Cerebellar cortex (tissue), 1 donor: ENCODE measurements around the gene APOA1.
"Not testable (repeated sequence)": the region's sequence is repeated elsewhere in the genome, so short reads cannot be mapped to it uniquely, and the experiment has no call there.

ENCODE experiments used
- DNase-seq: peaks from one replicate; pipeline ENCODE4 v3.0.0-alpha.2; 2015; ENCODE audit warnings: low spot score

The APOA1 gene

GRCh38 chr11:116813781-116814471 is 23.5 kb downstream of the APOA1 start:
- DNase-seq = no peak

DNA sequence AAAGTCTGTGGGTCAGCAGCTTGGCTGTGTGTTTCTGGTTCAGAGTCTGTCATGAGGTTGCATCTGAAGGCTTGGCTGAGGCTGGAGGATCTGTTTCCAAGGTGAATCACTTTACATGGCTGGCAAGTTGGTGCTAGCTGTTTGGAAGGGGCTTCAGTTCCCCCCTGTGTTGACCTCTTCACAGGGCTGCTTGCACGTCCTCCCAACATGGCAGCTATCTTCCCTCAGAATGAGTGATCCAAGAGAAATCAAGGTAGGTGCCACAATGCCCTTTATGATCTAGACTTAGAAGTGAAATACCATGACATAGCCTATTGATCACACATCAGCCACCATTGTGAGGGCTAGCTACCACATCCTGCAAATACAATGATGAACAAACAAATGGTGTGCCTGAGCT is 24.3 kb downstream of the APOA1 start:
- no peak for DNase-seq

GRCh38 chr11:116812109-116812508 is 25.3 kb downstream of the APOA1 start:
- DNase-seq = no peak

GRCh38 chr11:116811194-116811593 is 26.2 kb downstream of the APOA1 start:
- DNase-seq = no peak

- no peak for DNase-seq
Observed at GRCh38 chr11:116808262-116809175, 28.9 kb downstream of the APOA1 start.

DNA sequence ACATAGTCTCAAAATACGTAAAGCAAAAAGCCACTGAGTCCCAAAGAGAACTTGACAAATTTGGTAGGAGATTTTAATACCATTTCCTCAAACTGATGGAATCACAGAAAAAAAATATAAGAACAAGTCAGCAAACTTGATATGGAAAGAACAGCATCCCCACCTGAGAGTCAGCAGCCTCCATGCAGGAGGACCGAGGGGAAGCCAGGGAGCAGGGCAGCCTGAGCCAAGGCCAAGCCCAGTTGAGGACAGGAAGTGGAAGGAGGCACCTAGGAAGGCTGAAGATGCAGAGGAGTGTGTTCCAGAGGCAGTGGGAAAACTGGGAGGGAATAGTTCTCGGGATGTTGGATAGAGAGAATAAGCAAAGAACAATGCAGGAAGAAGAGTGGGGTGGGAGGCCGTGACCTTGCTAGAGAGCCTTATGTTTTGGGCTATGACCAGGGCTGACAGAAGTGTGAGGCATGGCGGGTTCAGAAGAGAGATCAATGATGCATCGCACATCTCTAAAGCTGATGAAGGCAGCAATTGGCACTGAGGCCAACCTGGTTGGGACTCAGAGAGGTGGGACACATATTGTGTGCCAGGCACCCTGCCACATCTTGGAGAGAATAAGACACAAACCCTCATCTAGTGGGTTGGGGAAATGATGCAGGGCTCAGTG is 29.7 kb downstream of the APOA1 start:
- DNase-seq = no peak

DNA sequence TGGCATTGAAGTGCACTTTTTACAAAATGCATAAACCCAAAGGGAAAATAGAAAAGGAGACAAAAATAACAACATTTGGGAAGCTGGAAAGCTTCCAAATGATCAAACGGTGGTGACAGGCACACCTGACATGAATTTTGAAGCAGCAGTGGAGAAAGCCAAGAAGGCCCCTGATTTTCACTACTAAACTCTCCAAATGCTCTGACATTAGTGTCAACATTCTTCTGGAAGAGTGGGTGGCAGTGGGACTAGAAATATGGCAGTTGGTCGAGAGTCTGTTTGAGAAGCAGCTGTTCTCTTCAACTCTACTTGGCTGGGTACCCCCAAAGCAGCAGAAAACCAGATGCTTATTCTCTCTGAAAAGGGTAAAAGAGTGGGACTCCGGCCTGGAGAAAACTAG is 33.4 kb downstream of the APOA1 start:
- DNase-seq = no peak

DNA sequence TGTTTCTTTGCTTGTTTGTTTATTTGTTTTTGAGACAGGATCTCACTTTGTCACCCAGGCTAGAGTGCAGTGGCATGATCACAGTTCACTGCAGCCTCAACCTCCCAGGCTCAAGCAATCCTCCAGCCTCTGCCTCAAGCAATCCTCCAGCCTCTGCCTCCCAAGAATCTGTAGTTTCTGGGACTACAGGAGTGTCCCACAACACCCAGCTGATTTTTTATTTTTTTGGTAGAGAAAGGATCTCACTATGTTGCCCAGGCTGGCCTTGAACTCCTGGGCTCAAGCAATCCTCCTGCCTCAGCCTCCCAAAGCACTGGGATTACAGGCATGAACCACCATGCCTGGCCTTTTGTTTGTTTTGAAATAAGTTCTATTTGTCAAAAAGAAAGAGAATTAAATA is 35.8 kb downstream of the APOA1 start:
- DNase-seq = not testable (repeated sequence)

DNA sequence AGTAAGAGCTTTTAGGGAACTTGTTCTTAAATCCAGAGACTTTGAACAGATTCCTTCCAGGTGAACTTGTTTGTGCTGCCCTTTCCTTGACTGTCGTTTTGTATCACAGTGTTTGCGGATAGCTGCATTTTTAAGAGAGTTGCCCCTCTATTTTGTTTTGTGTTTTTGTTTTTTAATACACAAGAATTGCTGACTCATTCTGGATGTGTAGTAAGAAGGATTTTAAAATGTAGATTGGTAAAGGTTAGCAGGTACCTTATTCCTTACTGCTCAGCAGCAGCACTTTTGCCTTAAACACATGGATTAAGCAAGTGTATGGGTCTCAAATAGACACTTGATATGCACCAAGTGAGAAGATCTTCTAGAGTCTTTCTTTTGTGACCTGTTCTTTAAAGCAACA is 36.8 kb downstream of the APOA1 start:
- DNase-seq = no peak

GRCh38 chr11:116798368-116798767 is 39.1 kb downstream of the APOA1 start:
- no peak for DNase-seq

DNA sequence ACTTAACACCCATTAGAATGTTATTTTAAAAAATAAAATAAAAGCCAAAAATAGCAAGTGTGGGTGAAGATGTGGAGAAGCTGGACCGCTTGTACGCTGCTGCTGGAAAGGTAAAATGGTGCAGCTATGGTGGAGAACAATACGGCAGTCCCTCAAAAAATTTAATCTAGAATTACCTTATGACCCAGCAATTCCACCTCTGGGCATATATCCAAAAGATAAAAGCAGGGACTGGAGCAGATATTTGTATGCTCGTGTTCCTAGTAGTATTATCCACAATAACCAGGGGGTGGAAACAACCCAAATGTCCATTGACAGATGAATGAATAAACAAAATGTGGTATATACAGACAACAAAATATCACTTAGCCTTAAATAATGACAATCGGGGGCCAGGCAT is 39.6 kb downstream of the APOA1 start:
- DNase-seq = no peak

DNA sequence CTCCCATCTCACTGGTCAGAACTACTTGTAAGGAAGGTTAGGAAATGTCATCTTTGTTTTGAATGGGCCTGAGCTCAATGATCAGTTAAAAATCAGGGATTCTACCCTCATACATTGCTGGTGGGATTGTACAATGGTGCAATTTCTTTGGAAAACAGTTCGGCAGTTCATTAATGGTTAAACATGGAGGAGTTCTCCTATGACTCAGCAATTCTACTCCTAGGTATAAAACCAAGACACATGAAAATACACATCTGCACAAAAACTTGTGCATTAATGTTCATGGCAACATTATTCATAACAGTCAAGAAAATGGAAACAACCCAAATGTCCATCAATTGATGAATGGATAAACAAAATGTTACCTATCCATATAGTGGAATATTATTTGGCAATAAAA is 40.9 kb downstream of the APOA1 start:
- no peak for DNase-seq

DNA sequence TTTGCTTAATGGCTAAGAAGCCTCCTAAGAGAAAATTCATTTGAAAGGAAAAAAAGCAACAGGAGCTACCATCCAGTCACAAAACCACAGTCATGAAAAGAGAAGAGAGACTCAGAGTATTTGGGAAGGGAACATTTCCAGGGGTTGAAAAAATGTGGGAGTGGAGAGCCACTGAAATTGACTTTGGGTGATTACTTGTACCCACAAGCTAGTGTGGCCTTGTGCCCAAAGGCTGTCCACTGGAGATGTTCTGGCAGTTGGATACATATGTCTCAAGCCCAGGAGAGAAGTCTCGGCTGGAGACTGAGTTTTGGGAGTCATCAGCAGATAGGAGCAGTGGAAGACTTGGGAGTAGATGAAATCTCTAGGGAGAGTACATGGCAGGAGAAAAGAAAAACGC is 42.6 kb downstream of the APOA1 start:
- DNase-seq = no peak

DNA sequence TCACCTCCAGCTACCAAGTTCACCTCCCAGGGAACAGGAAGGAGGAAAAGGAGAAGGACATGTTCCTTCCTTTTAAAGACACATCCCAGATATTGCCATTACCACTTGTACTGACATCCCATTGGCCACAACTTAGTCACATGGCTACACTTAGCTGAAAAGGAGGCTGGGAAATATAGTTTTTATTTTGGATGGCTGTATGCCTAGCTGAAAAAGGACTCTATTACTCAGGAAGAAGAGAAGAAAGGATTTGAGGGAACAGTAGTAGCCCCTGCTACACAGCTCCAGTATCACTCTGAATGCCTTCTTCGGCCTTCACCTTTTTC is 43.7 kb downstream of the APOA1 start:
- DNase-seq = peak; percentile 31

- DNase-seq = no peak
Observed at GRCh38 chr11:116792869-116793771, 44.3 kb downstream of the APOA1 start.

DNA sequence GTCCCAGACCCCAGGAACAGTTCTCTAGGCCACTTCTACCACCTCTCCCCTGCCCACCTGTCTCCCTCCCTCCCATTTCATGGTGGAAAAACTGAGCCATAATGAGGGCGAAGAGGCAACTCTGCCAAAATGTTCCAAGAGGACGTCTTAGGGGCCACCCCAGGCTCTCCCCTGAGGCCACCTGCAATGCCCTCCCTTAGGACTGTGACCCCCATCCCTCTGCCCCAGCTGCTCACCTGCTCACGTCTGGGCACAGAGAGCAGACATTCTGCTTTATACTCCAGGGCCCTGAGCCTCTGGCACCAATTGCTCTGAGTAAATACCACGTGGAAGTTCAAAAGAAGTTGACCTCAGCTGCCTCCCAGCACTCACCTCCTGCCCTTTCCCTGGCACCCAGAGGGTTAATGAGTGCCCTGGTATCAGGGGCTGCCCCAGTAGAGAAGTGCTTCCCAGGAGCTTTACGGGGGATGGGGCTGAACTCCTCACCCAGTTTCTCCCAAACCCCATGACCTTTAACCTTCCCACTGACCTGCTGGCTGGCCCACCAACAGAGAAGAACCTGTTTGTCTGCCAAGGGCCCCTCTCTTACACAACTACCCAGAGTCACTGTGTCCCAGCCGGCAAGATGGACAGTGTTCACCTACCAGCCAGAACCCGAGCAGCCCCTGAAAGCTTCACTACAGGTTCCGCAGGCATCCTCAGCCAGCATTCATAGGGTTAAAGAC is 45.1 kb downstream of the APOA1 start:
- DNase-seq = no peak

DNA sequence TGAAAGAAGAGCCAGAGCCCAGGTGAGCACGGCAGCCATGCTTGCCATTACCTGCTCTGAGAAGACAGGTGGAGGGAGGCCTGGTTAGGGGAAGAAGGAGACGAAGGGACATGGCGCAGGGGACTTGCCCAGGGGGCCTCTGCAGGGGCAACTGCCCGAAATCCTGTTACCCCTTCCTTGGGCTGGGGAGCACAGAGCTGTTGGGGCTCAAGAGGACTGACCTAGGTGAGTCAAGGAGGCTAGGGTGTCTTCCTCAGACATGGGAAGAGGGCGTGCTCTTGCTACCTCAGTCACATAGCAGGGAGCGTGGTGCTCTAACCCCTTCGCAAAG is 45.6 kb downstream of the APOA1 start, which contains the start of gene APOA5:
APOA5 (minus strand) TSS at position 67 of the 331 bp plus-strand sequence; CDS start at position 48, 19 bp downstream.
- no peak for DNase-seq

DNA sequence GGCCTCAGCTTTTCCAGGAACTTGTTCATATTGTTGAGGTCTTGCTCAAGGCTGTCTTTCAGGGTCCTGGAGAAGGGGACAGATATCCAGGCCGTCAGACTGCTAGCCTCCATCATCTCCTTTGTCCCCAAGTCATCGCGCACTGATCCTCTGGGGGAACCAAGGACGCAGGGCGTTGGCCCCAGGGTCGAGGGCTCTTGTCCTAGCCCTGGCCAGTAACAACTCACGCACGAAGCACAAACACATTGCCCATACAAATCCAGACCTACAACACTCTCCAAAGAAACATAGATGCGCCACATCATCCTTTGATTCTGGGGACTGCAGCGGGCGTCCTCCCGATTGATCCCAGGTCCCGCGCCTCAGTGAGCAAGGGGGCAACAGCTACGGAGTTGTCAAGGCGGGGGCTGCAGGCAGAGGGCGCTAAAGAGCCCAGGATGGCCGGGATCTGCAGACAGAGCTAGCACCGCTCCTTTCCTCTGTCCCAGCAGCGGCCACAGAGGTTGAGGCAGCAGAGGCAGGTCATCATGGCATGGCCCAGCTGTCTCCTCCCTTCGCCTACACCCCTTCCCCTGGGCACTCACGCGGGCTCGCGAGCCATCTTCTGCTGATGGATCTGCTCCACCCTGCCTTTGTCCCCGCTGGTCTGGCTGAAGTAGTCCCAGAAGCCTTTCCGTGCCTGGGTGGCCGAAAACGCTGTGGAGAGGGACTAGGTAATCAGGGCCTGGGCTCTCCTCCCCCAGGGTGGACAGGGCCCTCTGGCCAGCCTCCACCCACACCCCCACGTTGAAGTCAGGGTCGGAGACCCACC is 46.2 kb downstream of the APOA1 start:
- peak; percentile 81 for DNase-seq

- DNase-seq = no peak
Observed at GRCh38 chr11:116790167-116791001, 47.0 kb downstream of the APOA1 start.
